ENCODE results near the gene KCNK3. TPM values are rescaled to one million over a fixed set of nuclear protein-coding genes. Genes with fewer than 3 reads are reported as not detected.

KCNK3 gene
- total RNA-seq, 4 donors from 2014 or later = 0.76 to 1.6 (median 0.94) TPM

DNA sequence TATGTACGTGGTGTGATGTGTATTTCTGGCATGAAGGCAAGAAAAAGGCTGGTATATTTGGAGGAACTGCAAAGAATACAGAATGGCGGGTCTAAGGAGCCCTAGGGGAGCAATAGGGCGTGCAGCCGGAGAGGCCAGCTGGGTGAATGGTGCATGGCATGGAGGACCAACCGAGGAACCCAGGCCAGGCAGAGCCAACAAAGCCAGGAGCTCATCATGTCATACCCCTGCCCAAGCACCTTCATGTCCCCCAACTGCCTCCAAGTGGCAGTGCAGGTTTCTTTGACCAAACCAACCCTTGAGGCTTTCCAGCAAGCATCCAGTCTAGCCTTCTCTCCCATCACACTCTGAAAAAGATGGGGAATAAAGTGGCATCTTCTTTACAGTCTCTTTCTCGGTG lies 8.9 kb upstream of the KCNK3 start:
- no peaks in the 10 kb centered on the region for H3K36me3 ChIP-seq
- no peak overlapping the region for H3K4me3 ChIP-seq
- no peaks in the 10 kb centered on the region for H3K27me3 ChIP-seq
- H3K9me3 ChIP-seq = no peaks in the 10 kb centered on the region
- H3K27ac ChIP-seq = no peak overlapping the region
- DNase-seq = no peak
- H3K4me1 ChIP-seq = no peaks in the 10 kb centered on the region
- TF ChIP-seq POLR2A (IDR thresholded peaks at IDR 0.05) = no peak
- TF ChIP-seq, protein P1, sequence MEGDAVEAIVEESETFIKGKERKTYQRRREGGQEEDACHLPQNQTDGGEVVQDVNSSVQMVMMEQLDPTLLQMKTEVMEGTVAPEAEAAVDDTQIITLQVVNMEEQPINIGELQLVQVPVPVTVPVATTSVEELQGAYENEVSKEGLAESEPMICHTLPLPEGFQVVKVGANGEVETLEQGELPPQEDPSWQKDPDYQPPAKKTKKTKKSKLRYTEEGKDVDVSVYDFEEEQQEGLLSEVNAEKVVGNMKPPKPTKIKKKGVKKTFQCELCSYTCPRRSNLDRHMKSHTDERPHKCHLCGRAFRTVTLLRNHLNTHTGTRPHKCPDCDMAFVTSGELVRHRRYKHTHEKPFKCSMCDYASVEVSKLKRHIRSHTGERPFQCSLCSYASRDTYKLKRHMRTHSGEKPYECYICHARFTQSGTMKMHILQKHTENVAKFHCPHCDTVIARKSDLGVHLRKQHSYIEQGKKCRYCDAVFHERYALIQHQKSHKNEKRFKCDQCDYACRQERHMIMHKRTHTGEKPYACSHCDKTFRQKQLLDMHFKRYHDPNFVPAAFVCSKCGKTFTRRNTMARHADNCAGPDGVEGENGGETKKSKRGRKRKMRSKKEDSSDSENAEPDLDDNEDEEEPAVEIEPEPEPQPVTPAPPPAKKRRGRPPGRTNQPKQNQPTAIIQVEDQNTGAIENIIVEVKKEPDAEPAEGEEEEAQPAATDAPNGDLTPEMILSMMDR (IDR thresholded peaks at IDR 0.05) = no peak

DNA sequence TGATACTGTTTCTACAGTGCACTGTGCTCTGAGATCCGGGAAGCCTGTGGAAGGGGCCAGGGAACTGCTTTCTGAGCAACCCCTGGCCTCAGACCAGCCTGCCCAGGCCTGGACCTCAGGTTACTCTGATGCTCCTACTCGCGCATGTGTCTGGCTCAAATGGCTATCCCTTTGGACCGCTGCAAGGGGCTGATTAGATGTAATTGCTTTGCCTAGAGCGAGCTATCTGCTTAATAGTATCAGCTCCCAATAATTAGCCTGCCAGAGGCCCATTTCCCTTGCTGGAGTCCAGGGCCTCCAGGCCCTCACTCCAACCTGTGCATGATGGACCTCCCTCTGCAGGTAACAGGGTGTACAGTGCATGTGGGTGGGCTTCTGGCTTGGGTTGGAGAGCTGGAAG lies 7.2 kb upstream of the KCNK3 start:
- no peak for DNase-seq
- TF ChIP-seq, protein P1 (IDR thresholded peaks at IDR 0.05) = no peak
- TF ChIP-seq POLR2A (IDR thresholded peaks at IDR 0.05) = no peak
- no peak overlapping the region for H3K27ac ChIP-seq

DNA sequence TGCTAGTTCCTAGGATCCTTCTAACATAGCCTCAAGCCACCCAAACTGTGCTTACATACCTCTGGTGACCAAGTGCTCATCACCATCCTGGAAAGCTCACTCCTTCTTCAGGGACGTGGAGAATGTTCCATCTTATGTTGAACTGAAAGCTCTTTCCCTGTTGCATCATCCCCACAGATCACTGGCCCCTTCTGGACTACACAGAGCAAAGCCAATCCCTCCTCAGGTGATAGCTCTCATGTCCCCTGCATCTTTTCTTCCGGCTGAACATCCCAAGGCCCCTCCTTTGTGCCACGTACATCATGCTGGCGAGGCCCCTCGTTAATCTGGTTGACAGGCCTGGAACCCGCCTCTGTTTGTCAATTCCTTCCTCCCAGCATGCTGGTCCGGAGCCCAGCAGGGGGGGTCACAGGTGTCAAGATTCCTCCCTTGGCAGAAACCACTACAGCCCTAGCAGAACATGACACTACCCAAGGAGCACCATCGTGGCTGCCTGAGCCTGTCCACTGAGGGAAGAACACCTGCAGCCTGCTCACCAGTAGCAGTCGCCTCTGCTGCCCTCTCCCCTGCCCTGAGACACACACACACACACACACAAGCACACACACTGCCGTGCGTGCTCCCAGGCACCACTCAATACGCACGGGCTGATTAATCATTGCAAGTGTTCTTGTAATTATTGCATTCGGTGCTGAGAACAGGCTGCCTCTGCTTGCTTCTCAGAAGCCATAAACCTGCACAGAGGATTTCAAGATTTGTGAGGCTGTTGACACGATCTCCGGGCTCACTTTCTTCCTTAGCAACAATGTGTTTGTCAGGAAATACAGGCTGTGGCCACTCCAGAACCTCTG lies 6.3 kb upstream of the KCNK3 start:
- TF ChIP-seq, protein P1 (IDR thresholded peaks at IDR 0.05) = no peak
- no peak for TF ChIP-seq POLR2A (IDR thresholded peaks at IDR 0.05)
- Histone ChIP-seq H3K4me1 (no peaks in the 10 kb centered on the region), H3K4me3 (no peak overlapping the region), H3K9me3 (no peaks in the 10 kb centered on the region), H3K27me3 (no peaks in the 10 kb centered on the region), H3K36me3 (no peaks in the 10 kb centered on the region), H3K27ac (no peak overlapping the region)
- no peak for DNase-seq

More for the DNA sequence above, 7.2 kb upstream of the KCNK3 start:
- H3K4me1 ChIP-seq = no peaks in the 10 kb centered on the region
- H3K36me3 ChIP-seq = no peaks in the 10 kb centered on the region
- H3K27me3 ChIP-seq = no peaks in the 10 kb centered on the region
- H3K4me3 ChIP-seq = no peak overlapping the region
- H3K9me3 ChIP-seq = no peaks in the 10 kb centered on the region

DNA sequence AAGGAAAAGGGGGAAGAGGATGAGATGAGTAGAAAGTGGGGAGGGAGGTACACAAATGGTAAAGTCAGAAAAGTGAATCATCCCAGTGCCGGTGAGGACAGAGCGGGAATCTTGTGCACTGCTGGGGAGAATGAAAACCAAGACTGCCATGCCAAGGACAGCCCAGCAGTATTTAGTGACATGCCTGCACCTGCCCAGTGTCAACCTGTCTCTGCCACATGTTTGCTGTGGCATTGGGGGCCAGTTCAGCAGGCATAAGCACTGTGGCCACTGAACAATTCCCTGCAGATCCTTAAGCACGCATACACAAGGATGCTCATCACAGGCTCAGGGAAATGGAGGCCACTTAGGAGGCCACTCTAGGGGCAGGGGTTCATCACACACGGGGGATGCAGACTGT lies 5.2 kb upstream of the KCNK3 start:
- no peaks in the 10 kb centered on the region for H3K27me3 ChIP-seq

DNA sequence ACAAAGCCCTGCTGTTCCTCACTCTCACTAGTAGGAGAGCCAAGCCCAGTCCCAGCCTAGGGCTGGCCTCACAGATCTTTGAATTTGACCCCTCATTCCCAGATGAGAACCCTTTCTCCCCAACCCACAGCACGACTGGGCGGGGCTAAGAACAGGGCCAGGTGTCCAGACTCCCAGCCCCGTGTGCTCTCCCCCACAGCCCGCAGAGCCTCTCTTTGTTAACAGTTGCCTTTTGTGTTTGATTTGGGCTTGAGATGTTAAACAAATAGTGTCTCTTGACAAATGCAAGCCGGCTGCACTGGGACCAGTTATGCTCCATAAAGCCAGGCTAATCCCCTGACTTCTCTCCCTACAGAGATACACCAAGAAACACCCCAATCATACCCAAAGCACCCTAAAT lies 4.7 kb upstream of the KCNK3 start:
- H3K4me1 ChIP-seq = peaks cover 0 to under 1% (median under 1%) of the 10 kb centered on the region in 4 donors
- H3K36me3 ChIP-seq = no peaks in the 10 kb centered on the region
- no peaks in the 10 kb centered on the region for H3K9me3 ChIP-seq
- no peak for TF ChIP-seq POLR2A (IDR thresholded peaks at IDR 0.05)
- TF ChIP-seq, protein P1 (IDR thresholded peaks at IDR 0.05) = no peak
- H3K4me3 ChIP-seq = no peak overlapping the region
- H3K27me3 ChIP-seq = no peaks in the 10 kb centered on the region
- H3K27ac ChIP-seq = no peak overlapping the region
- DNase-seq = no peak

More for the DNA sequence above, 5.2 kb upstream of the KCNK3 start:
- no peak for DNase-seq
- no peak for TF ChIP-seq POLR2A (IDR thresholded peaks at IDR 0.05)
- TF ChIP-seq, protein P1 (IDR thresholded peaks at IDR 0.05) = no peak
- no peaks in the 10 kb centered on the region for H3K36me3 ChIP-seq
- H3K9me3 ChIP-seq = no peaks in the 10 kb centered on the region
- no peak overlapping the region for H3K27ac ChIP-seq
- H3K4me3 ChIP-seq = no peak overlapping the region
- H3K4me1 ChIP-seq = no peaks in the 10 kb centered on the region
